Stimulated activated CD8-positive, alpha-beta memory T cell treated with anti-CD3 and anti-CD28 coated beads, Interleukin-15, amount 100 ng/mL, for 1 hour (primary cell): Measurements from ENCODE around the gene TGFB2.

Experiments
- DNase-seq: peaks from one replicate; pipeline ENCODE4 v3.0.0-alpha.2; 2020; ENCODE audit warnings: low read depth

TGFB2 gene

DNA sequence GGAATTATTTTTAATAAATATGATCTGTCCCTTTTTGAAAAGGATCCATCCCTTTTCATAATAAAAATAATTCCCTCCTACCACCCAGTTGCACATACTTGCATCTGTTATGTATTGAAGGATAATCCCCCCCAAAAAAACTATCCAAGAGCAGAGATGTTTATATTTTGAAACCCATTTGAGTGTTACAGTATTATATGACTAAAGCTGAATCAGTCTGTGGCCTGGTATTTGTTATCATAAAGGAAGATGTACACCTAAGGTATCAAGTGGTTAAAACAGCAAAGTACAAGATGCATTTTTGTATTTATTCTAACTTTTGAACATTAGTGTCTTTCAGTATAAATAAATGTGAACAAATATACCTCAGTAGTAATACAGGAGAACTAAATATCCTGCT is 12.7 kb upstream of the TGFB2 start:
- no peak for DNase-seq

DNA sequence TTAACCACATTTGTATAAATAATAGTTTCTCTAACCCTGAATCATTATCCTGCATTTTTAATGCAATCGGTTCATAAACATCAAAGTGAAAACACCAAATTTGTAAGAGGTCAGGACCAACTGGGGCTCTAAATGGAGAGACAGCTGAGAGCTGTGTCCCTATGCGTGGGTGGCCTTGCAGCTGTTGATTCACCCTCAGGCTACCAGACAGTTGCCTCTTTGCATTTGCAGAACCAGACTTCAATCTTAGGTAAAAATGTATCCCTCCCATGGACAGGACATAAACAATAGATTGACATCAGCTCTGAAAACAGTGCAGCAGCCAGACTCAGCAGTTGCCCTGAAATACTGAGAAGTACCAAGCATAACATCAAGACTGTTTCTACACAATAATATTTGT is 8.8 kb upstream of the TGFB2 start:
- DNase-seq, result no peak

DNA sequence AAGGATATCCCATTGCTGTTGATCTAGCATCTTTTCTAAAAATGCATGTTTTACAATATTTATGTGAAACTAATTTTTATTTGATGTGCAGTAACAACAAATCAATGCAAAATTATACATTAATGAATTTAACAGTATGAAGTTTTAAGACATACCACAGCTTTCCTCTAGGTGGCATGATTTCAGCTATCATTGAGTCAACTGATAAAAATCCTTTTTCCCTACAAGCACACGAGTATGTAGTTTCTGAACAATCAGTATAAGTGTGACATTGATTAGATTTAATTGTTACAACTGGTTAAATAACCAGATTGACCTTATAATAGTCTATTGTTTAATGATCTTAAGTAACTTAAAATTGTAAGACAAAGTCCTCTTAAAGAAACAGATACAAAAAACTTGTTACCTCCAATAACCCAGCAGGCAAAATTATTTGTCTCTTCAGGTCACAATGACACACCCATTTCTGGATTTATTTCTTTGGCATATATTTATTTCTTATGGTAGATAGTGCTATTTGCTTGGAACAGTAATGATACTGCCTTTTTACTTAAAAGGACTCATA is 5.8 kb upstream of the TGFB2 start:
- DNase-seq, result no peak

DNA sequence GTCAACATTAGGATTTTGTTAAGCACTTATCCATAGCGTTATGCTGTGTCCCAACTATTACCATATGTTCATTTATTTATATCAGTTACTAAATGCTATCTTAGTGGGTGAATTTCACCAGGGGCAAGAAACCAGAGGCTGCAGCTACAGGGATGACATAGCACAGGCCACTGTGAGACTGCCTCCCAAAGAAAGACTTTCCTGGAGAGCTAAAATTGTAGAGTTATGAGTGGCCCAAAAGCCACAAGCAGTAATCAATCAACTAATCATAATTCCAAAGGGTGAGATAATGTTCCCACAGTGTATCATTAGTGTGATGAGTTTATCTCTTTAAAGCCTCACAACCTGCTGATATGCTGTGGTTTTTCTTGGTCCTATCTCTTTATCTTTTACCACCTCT is 3.8 kb upstream of the TGFB2 start:
- DNase-seq, result no peak

DNA sequence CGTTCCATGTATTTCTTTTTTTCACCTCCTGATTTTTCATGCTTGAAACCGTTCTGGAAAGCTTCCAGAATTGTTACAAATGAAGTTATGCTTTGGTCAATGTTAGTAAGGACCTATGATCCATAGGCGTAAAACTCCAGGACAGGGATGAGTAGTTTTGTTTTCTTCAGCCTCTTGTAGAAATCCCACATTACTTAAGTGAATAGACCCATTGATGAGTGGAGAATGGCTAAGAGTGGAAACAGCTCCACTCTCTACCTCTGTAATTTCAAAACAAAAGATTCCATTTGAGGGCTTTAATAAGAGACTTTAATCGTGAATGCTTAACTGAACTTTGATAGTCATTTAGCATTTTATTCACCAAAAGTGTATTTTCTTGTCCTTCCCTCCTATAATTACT is 3.0 kb upstream of the TGFB2 start:
- no peak for DNase-seq

DNA sequence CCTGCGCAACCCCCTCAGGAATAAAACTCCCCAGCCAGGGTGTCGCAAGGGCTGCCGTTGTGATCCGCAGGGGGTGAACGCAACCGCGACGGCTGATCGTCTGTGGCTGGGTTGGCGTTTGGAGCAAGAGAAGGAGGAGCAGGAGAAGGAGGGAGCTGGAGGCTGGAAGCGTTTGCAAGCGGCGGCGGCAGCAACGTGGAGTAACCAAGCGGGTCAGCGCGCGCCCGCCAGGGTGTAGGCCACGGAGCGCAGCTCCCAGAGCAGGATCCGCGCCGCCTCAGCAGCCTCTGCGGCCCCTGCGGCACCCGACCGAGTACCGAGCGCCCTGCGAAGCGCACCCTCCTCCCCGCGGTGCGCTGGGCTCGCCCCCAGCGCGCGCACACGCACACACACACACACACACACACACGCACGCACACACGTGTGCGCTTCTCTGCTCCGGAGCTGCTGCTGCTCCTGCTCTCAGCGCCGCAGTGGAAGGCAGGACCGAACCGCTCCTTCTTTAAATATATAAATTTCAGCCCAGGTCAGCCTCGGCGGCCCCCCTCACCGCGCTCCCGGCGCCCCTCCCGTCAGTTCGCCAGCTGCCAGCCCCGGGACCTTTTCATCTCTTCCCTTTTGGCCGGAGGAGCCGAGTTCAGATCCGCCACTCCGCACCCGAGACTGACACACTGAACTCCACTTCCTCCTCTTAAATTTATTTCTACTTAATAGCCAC is 696 bp downstream of the TGFB2 start:
- DNase-seq, result no peak

DNA sequence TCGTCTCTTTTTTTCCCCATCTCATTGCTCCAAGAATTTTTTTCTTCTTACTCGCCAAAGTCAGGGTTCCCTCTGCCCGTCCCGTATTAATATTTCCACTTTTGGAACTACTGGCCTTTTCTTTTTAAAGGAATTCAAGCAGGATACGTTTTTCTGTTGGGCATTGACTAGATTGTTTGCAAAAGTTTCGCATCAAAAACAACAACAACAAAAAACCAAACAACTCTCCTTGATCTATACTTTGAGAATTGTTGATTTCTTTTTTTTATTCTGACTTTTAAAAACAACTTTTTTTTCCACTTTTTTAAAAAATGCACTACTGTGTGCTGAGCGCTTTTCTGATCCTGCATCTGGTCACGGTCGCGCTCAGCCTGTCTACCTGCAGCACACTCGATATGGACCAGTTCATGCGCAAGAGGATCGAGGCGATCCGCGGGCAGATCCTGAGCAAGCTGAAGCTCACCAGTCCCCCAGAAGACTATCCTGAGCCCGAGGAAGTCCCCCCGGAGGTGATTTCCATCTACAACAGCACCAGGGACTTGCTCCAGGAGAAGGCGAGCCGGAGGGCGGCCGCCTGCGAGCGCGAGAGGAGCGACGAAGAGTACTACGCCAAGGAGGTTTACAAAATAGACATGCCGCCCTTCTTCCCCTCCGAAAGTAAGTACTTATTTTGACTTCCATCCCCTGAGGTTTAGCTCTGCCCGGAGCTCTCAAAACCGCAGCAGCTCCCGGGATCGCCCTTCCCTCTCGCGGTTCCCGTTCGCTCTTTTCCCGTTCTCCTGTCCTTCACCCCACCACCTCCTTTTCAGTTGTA is 1.5 kb downstream of the TGFB2 start:
- no peak for DNase-seq

DNA sequence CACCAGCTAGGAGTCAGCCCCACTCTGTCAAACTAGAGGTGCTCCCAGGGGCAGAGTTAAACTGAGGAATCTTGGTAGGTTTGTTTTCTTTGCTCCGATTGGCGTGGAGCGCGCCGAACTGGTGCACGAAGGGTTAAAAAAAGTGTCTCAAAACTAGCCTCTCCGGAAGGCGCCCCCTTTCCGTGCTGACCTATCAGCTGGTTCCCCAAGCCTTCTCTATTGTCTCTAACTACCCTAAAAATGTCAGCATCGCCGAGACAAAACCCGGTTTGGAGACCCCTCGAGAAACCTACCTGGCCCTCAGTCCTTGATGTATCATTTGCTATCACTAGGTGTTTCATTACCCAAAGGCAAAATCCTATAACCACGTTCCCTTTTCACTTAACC is 2.2 kb downstream of the TGFB2 start:
- DNase-seq, result no peak

DNA sequence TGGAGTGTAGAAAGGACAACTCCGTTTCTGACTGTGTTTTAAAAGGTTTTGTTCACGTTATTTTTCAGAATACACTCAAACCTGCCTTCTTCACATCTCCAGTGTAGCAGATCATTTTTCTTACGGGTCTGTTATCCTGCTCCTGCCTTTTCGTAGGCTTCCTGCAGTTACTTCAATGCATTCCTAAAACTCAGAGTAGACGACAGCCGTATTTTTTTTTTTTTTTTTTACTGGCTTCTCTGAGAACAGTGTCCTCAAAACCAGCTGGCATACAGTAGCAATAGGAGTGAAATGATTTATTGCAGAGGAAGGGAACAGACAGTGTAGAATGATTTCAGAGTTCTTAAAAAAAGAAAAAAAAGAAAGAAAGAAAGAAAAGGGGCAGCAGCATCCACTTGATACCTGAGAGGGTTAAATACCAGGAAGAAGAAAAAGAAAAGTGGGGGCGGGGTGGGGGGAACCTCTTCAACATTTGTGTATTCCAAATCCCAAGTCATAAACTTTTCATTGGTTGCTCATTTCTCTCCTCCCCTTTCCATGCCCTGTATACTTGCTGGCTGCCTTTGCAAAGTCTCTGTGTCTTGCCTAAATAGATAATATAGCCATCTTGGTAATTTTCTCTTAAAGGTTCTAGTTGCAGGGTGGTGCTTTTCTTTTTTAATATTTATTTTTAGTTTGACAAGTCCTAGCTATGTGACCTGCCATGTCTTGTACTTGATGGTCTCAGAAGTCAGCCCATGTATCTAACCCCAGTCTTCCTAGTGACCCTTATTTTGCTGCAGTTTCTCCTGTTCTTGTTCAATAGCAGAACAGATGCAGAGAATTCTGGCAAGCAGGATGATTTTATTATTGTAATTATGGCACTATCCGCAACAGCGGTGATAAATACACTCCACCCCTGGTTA is 2.8 kb downstream of the TGFB2 start:
- DNase-seq, result no peak

DNA sequence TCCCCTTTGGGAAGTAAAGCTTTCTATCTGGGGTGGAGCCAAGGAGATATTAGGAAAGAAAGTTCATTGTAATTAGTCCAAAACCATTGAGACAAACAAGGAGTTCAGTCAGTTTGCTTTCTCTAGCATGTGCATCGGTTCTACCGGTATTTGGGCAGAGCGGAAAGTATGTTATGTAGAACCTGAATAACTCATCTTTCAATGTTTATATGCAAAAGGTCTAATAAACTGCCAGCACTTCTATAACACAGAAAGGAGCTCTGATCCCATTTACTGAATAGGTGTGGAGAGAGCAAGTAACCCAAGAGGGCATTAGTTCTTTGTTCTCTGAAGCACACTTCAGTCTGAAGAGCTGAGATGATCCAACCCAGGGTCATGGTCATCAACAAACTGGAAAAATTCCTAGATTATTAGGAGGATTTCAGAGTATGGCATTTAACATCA is 3.5 kb downstream of the TGFB2 start:
- no peak for DNase-seq

DNA sequence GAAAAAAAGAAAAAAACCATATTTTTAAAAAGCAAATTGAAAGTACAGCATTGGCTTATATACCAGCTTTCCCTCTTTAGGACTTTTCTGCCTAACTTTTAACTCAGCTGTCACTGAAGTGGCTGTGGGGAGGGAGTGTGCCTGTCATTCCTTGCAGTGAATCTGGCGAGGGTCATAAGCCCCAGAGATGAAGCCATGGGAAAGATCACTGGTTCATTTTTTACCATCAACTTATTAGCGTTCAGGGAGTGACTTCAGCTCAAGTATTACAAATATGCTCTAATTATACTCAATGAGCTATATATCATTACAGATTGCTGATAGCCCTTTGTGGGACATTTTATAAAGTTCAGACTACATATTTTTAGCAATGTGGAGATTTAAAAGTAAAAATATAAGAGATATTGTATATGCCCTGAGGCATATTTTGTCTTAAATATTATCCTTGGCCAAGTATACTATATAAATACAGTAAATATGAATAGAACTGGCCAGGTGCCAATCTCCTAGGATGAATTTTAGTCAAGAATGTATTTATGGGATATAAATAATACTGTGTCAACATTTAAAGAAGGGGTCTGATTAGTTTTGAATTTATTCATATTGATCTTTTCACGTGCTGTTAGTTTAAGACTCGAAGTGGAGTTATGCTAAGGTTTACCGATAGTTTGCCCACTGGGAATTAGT is 4.4 kb downstream of the TGFB2 start:
- DNase-seq, result no peak

DNA sequence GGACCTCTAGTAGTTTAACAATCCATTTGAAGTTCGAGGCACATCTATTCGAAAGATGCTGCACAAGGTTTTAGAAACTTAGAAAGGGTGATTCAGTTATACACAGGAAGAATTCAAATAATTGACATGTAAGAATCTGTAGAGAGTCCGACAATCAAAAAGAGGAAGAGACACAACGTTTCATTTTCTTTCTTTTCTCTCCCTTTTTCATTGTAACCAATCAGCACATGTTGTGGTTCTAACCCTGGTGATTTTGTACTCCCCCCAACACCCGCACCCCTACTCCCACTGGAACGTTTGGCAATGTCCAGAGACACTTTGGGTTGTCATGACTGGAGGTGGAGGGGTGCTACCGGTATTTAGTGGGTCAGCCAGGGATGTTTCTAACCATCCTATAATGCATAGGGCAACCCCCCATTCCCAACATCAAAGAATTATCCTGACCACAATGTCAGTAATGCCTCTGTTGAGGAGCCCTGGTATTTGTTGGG is 4.9 kb downstream of the TGFB2 start:
- DNase-seq, result no peak

DNA sequence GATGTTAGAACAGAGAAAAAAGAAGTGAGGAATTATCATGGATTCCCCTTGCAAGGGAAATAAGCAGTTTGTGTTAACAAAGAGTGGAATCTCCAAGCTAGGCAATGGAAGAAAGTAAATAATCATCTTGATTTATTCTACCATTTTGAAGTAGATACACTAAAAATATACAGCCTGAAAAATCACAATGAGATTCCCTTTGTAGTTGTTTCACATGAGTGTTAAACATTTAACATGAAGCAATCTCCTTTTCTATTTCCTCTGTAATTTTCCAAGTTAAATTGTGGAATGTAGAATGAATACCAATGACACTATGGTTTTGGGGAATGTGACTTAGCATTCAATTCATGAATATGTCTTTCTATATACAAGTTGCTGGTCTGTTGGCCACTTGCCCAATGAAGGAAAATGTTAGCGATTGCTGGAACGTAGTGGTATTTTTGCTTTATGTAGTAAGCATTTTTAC is 5.7 kb downstream of the TGFB2 start:
- no peak for DNase-seq

DNA sequence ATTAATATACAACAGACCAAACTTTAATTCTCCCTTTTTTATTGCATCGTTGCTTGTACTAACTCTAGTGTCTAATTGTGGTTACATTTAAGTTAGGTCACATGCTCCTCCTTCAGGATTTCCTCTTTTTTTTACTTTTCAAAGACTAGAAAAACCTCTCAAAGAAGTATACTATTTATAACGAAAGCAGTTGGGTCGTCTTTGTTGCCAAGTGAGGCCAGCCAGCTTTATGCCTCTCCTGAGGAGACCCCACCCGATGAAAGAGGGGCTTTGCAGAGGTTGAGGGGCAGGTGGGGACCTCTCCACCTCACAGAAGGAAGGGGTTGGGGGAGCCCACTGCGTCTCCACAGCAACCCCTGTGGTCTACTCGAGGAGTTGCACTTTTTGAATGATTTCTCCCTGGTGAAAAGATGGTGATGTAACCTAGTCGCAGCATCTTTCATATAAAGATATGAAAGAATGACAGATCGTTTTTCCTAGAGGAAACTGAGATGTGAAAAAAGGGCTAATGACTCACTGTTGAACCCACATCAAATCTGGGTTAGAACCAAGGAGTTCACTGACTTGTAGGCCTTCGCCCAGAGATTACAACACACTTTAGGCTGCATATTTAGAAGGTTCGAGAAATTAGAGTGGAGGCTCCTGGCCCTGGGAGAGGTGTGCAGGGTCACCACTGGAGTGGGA is 6.4 kb downstream of the TGFB2 start:
- DNase-seq, result no peak

DNA sequence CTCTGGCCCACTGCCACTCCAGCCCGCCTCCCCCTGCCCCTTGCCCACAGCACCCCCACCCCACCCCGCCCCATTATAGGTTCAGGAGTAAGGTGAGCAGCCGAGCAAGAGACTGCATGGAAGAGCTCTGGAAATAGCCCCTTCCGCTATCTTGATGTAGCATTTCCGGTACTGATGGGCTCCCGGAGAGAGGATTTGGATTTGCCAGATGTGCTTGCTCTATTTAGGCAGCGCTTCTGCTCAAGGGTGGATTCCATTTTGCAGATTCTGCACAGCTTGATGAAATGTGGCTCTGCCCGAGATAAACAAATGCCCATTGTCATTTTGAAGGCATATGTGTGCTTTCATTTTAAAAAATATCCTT is 6.9 kb downstream of the TGFB2 start:
- DNase-seq, result no peak

DNA sequence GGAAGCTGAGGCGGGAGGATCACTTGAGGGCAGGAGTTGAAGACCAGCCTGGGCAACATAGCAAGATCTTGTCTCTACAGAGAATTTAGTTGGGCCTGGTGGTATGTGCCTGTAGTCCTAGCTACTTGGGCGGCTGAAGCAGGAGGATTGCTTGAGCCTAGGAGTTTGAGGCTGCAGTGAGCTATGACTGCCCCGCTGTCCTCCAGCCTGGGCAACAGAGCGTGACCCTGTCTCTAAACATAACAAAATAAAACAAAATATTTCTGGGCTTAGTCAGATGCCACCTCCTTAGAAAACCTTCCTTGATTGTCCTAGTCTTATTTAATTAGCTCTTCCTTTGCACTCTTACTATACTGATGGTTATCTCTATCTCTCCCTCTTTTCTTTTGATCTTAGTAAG is 8.5 kb downstream of the TGFB2 start:
- DNase-seq, result no peak

DNA sequence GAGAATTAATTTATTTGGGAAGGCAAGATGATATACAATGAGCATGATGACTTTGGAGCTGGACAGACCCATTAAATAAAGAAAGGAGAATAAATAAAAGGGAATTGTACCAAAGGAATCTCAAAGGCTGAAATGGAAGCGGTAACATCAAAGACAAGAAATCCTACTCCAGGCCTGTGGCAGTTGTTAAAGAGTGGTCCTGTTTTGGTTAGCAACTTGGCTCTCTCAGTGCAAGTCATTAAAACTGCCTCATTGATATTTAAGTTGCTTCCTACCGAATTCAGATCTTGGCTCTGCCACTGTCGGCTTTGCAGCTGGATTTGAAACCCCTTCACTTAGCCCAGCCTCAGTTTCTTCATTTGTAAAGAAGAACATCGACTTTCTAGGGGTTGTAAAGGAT is 10.1 kb downstream of the TGFB2 start:
- no peak for DNase-seq

DNA sequence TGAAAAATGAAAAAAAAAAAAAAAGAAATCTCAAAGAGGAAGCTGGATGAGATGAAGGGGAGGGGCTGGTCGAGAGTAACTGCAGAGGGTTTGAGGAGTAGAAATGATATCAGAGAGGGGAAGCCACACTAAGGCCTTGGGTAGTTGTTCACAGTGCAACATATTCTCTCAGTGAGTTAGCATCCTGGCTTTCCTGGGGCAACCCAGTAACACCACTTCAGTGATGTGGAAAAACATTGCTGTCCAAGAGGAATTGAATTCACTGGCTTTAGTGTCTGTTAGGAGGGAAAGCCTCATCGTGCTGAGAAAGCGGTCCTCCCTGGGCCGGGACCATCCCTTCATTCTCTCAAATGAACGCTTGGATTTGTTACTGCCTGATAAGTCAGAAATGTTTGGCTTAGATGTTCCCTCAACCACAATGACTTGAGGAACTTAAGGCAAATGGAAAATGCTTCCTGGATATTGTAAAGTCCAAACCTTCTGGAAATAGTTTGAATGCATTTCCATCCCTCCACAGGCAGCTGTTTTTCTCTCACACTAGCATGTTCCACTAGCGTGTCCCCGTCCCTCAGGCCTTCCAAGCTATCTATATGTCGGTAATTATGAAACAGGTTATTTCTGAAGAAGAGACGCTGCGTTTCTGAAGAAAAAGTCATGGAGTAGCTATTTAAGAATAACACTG is 12.2 kb downstream of the TGFB2 start:
- DNase-seq, result no peak

DNA sequence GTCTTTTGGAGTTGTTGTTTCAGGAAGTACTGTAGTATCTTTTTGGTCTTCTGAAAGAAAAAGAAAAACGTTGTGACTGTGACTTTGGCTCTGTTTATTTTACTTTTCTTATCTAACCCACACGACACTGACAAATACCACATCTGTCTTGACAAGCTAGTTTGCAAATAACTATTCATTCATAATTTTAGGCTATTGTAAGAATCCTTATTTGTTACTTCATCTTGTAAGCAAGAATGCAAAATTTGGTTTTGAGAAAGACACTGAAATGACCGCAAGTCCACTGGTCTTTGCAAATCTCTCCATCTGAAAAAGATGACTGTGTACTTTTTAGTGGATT is 12.7 kb downstream of the TGFB2 start:
- no peak for DNase-seq

DNA sequence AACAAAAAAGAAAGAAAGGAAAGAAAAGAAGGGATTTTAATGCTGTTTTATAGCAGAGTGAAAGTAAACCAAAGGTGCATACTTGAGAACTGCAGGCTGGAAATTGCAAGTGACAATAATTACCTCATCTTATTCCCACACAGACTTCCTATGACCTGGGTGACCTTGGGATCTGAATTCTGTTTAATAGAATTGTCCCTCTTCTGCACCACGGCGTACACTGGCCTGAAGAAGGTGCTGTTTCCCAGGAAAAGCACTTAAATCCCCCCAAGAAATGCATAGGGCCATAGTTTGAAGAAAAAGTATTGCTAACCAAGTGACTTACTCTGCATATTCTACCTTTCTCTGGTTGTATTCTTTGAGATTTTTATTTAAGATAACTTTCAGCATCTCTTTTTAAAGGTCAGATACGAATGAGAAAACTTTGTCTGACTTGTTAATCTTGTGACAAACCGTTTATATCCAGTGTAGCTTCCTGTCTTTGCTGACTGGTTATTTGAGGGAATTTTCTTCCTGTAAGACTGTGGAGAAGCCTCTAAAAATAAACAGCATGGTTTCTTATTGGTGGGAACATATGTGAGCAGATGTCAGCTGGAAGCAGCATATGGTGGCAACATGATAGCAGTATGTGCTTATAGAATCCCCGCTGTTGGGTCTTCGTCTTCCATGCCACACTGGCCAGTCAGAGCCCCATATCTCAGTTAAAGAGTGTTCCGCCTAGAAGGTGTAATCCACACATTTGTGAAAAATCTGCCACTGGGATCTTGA is 16.3 kb downstream of the TGFB2 start:
- no peak for DNase-seq
